Stimulated activated CD8-positive, alpha-beta memory T cell treated with anti-CD3 and anti-CD28 coated beads, Interleukin-15, amount 100 ng/mL, for 4 hours (primary cell): ENCODE measurements around the gene TK2.
"Not testable (repeated sequence)": the region's sequence is repeated elsewhere in the genome, so short reads cannot be mapped to it uniquely, and the experiment has no call there.

Experiments
- DNase-seq, 2 donors: peaks; one replicate each; pipeline ENCODE4 v3.0.0-alpha.2; 2020; ENCODE audit warnings: low read depth in 2 of 2

TK2 gene

GRCh38 chr16:66507731-66508239 lies 42.1 kb downstream of the TK2 start:
- DNase-seq: no peak

GRCh38 chr16:66503612-66504011 lies 46.3 kb downstream of the TK2 start:
- DNase-seq: no peak

- no peak for DNase-seq
Measured at GRCh38 chr16:66503030-66503429, 46.9 kb downstream of the TK2 start.

- DNase-seq: no peak
Measured at GRCh38 chr16:66502020-66502913, 47.7 kb downstream of the TK2 start.

- DNase-seq: not testable (repeated sequence)
Measured at GRCh38 chr16:66501563-66501962, 48.4 kb downstream of the TK2 start.

- not testable (repeated sequence) for DNase-seq
Measured at GRCh38 chr16:66497921-66498320, 52.0 kb downstream of the TK2 start.

GRCh38 chr16:66496226-66496625 lies 53.7 kb downstream of the TK2 start:
- not testable (repeated sequence) for DNase-seq

GRCh38 chr16:66495440-66495839 lies 54.5 kb downstream of the TK2 start:
- no peak for DNase-seq

GRCh38 chr16:66494916-66495315 lies 55.0 kb downstream of the TK2 start:
- DNase-seq: no peak

GRCh38 chr16:66493490-66494401 lies 56.2 kb downstream of the TK2 start:
- no peak for DNase-seq

GRCh38 chr16:66491716-66492064 lies 58.2 kb downstream of the TK2 start:
- DNase-seq: no peak

GRCh38 chr16:66490774-66491715 lies 58.9 kb downstream of the TK2 start:
- no peak for DNase-seq

- DNase-seq: no peak
Measured at GRCh38 chr16:66489818-66490217, 60.1 kb downstream of the TK2 start.

- DNase-seq: no peak
Measured at GRCh38 chr16:66489385-66489784, 60.5 kb downstream of the TK2 start.

- no peak for DNase-seq
Measured at GRCh38 chr16:66488505-66488904, 61.4 kb downstream of the TK2 start.

- DNase-seq: no peak
Measured at GRCh38 chr16:66487580-66488275, 62.2 kb downstream of the TK2 start.

- no peak for DNase-seq
Measured at GRCh38 chr16:66486773-66487579, 62.9 kb downstream of the TK2 start.

- DNase-seq: no peak
Measured at GRCh38 chr16:66486199-66486772, 63.6 kb downstream of the TK2 start.

- no peak for DNase-seq
Measured at GRCh38 chr16:66485376-66485775, 64.5 kb downstream of the TK2 start.
